ENCODE data around the gene ERG.

The ERG gene

GRCh38 chr21:38430401-38430984, 67.8 kb downstream of the ERG start:
- DNase-seq, result no peak

GRCh38 chr21:38429011-38429410, 69.3 kb downstream of the ERG start:
- no peak for DNase-seq

- DNase-seq, result no peak
Observed at GRCh38 chr21:38428211-38428610, 70.1 kb downstream of the ERG start.

GRCh38 chr21:38424305-38425019, 73.8 kb downstream of the ERG start:
- DNase-seq, result no peak

GRCh38 chr21:38422082-38422481, 76.2 kb downstream of the ERG start:
- DNase-seq, result no peak

GRCh38 chr21:38420140-38420539, 78.1 kb downstream of the ERG start:
- DNase-seq, result no peak

GRCh38 chr21:38417726-38418125, 80.6 kb downstream of the ERG start:
- no peak for DNase-seq

GRCh38 chr21:38416791-38417190, 81.5 kb downstream of the ERG start:
- no peak for DNase-seq

- DNase-seq, result no peak
Observed at GRCh38 chr21:38413958-38414548, 84.2 kb downstream of the ERG start.

- DNase-seq, result no peak
Observed at GRCh38 chr21:38410466-38410865, 87.8 kb downstream of the ERG start.

GRCh38 chr21:38409907-38410306, 88.4 kb downstream of the ERG start:
- DNase-seq, result no peak

- DNase-seq, result no peak
Observed at GRCh38 chr21:38404177-38404576, 94.1 kb downstream of the ERG start.

GRCh38 chr21:38402795-38403194, 95.5 kb downstream of the ERG start:
- no peak for DNase-seq

- DNase-seq, result no peak
Observed at GRCh38 chr21:38402291-38402690, 96.0 kb downstream of the ERG start.

- no peak for DNase-seq
Observed at GRCh38 chr21:38401191-38401926, 96.9 kb downstream of the ERG start.

GRCh38 chr21:38400195-38400919, 97.9 kb downstream of the ERG start:
- no peak for DNase-seq

- DNase-seq, result no peak
Observed at GRCh38 chr21:38399103-38399502, 99.2 kb downstream of the ERG start.

GRCh38 chr21:38396325-38396724, 102.0 kb downstream of the ERG start:
- DNase-seq, result no peak

- DNase-seq, result no peak
Observed at GRCh38 chr21:38395581-38395980, 102.7 kb downstream of the ERG start.

GRCh38 chr21:38392661-38393060, 105.6 kb downstream of the ERG start:
- DNase-seq, result no peak

- no peak for DNase-seq
Observed at GRCh38 chr21:38389896-38390295, 108.4 kb downstream of the ERG start.

- no peak for DNase-seq
Observed at GRCh38 chr21:38389354-38389676, 109.0 kb downstream of the ERG start.

GRCh38 chr21:38388647-38389353, 109.5 kb downstream of the ERG start:
- DNase-seq, result no peak

Data from NCI-H1436 (cell line).